T-cell (primary cell): Measurements from ENCODE around the gene CCDC12. TPM values are rescaled to one million over a fixed set of nuclear protein-coding genes. Genes with fewer than 3 reads are reported as not detected.

ENCODE experiments used
- ATAC-seq, 4 experiments: fragments of 200-7000 bp in 3 of 4; fragments of 150-1000 bp in 1 of 4; cut with Tn5 transposase; replicated peaks in 1 of 4; 1 replicate in 3 of 4; 2 replicates in 1 of 4; pipeline ENCODE4 v1.10.0; 2021; ENCODE audit warnings: moderate library complexity in 3 of 4, mild to moderate bottlenecking in 2 of 4, moderate number of reproducible peaks in 1 of 4
- CTCF ChIA-PET, 2 donors: fragments of 300-600 bp; sonication (Branson Sonifier 250); formaldehyde crosslinking; loops; one replicate each; lab custom pipeline; 2022; ENCODE audit warnings: antibody characterized with exemption in 2 of 2; lab: Charles Lee
- POLR2A ChIA-PET, 2 donors: fragments of 300-600 bp; sonication (Branson Sonifier 250); formaldehyde crosslinking; loops; one replicate each; lab custom pipeline; 2022; ENCODE audit warnings: antibody characterized with exemption in 2 of 2; lab: Charles Lee
- DNase-seq, 35 experiments: peaks; one replicate each; pipeline versions ENCODE4 v3.0.0 to v3.0.0-alpha.2; 2013 to 2023
- H3K27ac ChIP-seq: one replicate; pipeline ENCODE4 v1.5.1; 2013; ENCODE audit warnings: low read length
- H3K27me3 ChIP-seq, 2 experiments: replicated peaks in 1 of 2; 1 replicate in 1 of 2; 2 replicates in 1 of 2; pipeline versions ENCODE4 v1.6.1 to v1.7.0; 2013; ENCODE audit warnings: low read length in 1 of 2, mixed read lengths in 1 of 2; ENCODE audit not compliant: control insufficient read depth in 2 of 2, insufficient read depth in 2 of 2; ENCODE audit errors: extremely low read depth in 1 of 2
- H3K36me3 ChIP-seq, 2 donors: 1 replicate in 1 of 2; 2 replicates in 1 of 2; pipeline versions ENCODE4 v1.6.1 to v1.7.0; 2013; ENCODE audit warnings: low read length in 1 of 2; ENCODE audit not compliant: control insufficient read depth in 2 of 2, insufficient read depth in 1 of 2; ENCODE audit errors: extremely low read depth in 1 of 2
- H3K4me1 ChIP-seq, 2 experiments: 1 replicate in 1 of 2; 2 replicates in 1 of 2; pipeline versions ENCODE4 v1.6.1 to v1.7.0; 2013; ENCODE audit warnings: low read length in 2 of 2, mixed read lengths in 1 of 2; ENCODE audit not compliant: insufficient read depth in 2 of 2, control insufficient read depth in 1 of 2; ENCODE audit errors: extremely low read depth in 1 of 2
- H3K4me3 ChIP-seq, 2 donors: 1 replicate in 1 of 2; 2 replicates in 1 of 2; pipeline versions ENCODE4 v1.5.1 to v1.7.0; 2013; ENCODE audit warnings: mild to moderate bottlenecking in 2 of 2, low read length in 1 of 2, moderate library complexity in 1 of 2; ENCODE audit not compliant: control insufficient read depth in 1 of 2; ENCODE audit errors: extremely low read depth in 1 of 2
- H3K9me3 ChIP-seq: 2 replicates; pipeline ENCODE4 v1.7.0; 2013
- H3K27ac Mint-ChIP-seq, 2 donors: one replicate each; pipeline ENCODE4 v1.8.0; 2020 to 2021; ENCODE audit warnings: mild to moderate bottlenecking in 2 of 2, mixed read lengths in 2 of 2
- H3K27me3 Mint-ChIP-seq, 2 donors: one replicate each; pipeline ENCODE4 v1.8.0; 2021 to 2022; ENCODE audit warnings: mixed read lengths in 2 of 2
- H3K36me3 Mint-ChIP-seq: one replicate; pipeline ENCODE4 v1.8.0; 2021; ENCODE audit warnings: mixed read lengths
- H3K4me1 Mint-ChIP-seq, 3 donors: one replicate each; pipeline ENCODE4 v1.8.0; 2020 to 2022; ENCODE audit warnings: mixed read lengths in 3 of 3, mild to moderate bottlenecking in 1 of 3
- H3K4me3 Mint-ChIP-seq, 3 donors: one replicate each; pipeline ENCODE4 v1.8.0; 2020 to 2022; ENCODE audit warnings: mild to moderate bottlenecking in 3 of 3, mixed read lengths in 3 of 3, moderate library complexity in 3 of 3
- H3K9me3 Mint-ChIP-seq, 3 donors: one replicate each; pipeline ENCODE4 v1.8.0; 2020 to 2022; ENCODE audit warnings: mixed read lengths in 3 of 3
- whole genome bisulfite sequencing: methylation state at CpG from one replicate; pipeline ENCODE4 v1.1.5; 2013; ENCODE audit warnings: missing lambda C conversion rate; ENCODE audit not compliant: insufficient coverage; 5-methylcytosine and 5-hydroxymethylcytosine counted together
- total RNA-seq, 35 experiments: library from RNA in 6 of 35; stranded (reverse) in 6 of 35; fragments of 120-200 nt in 1 of 35; gene quantifications; one replicate each; pipeline versions ENCODE4 v1.2.1 to v1.2.4 and lab custom pipeline; 2013 to 2026

The CCDC12 gene
- total RNA-seq, 5 donors from 2014 or later (not counting 1 experiment from before 2014, with no cell fraction given), result 66.5 to 78.4 (median 72.8) TPM

DNA sequence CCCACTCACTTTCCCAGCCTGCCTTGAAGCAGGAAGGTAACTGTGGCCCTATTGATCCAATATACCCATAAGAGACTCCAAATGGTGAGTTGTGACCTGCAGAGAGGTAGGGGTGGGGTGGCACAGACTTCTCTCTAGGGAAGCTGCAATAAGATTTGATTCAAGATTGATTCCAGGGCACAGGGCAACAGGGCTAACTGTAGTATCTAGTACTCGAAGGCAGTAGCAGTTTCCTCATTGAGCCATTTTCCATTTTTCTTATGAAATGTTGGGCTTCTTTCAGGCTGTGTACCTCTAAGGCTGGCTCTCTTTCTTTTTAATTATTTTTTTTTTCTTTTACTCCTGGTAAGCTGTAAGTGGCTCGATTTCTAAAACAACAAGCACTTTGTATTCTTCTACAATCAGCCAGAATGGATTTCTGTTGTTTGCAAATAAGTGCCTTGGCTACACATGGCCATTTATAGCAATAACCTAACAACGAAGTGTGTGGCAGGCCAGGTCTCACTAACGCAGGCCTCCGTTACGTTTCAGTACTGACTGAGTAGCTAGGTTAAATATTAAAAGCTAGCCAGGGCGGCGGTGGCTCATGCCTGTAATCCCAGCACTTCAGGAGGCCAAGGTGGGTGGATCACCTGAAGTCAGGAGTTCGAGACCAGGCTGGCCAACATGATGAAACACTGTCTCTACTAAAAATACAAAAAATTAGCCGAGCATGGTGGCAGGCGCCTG lies 19.3 kb downstream of the CCDC12 start:
- no peaks in the 10 kb centered on the region for H3K27me3 Mint-ChIP-seq
- H3K4me1 Mint-ChIP-seq, result peaks cover 95 to 98% (median 97%) of the 10 kb centered on the region in 3 donors
- POLR2A ChIA-PET, result no interaction called here
- peaks cover 0 to 6% of the 10 kb centered on the region in 2 donors for H3K36me3 ChIP-seq
- no peaks in the 10 kb centered on the region for H3K36me3 Mint-ChIP-seq
- WGBS, result 68% methylated on average over 5 of the region's 11 CpGs
- H3K4me1 ChIP-seq, result peaks cover 48 to 90% of the 10 kb centered on the region in 2 experiments
- H3K4me3 Mint-ChIP-seq, result no peak overlapping the region
- DNase-seq (no peak), ATAC-seq (no peak)
- H3K9me3 ChIP-seq, result no peaks in the 10 kb centered on the region
- peak overlapping the region; percentile 42 for H3K27ac ChIP-seq
- no peak overlapping the region for H3K4me3 ChIP-seq
- H3K27ac Mint-ChIP-seq, result peak overlapping the region; percentile 60 to 68
- no peaks in the 10 kb centered on the region for H3K27me3 ChIP-seq
- CTCF ChIA-PET, result interaction anchor here in 1 of 2 donors (2.4 kb wide), 1 partner anchor 10 kb away, joined by 11 read pairs; no protein-coding TSS in a partner anchor
- no peaks in the 10 kb centered on the region for H3K9me3 Mint-ChIP-seq

DNA sequence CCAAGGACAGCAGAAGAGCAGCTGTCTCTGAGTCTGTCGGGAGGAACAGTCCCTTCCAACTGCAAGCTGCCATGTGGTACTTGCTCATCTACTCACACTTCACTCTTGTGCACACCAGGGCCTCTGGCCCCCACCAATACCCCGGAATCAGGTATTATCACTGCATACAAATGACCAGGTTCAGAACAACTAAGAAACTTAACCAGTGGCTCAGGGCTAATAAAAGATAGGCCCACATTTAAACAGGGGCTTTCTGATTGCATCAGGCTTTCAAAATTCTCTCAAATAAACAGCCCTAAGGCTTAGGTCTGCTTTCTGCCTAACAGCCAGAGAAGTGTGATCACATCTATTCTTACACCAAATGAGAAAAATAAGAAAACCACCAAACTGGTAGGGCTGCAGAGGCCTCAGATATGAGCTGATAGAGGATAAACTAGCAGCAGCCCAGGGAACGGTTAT lies 20.7 kb downstream of the CCDC12 start:
- Mint-ChIP-seq H3K9me3 (no peaks in the 10 kb centered on the region), H3K36me3 (no peaks in the 10 kb centered on the region), H3K4me1 (peaks cover 93 to 96% (median 93%) of the 10 kb centered on the region in 3 donors), H3K27me3 (no peaks in the 10 kb centered on the region), H3K4me3 (peak overlapping the region in 1 of 3 donors; percentile 77), H3K27ac (peak overlapping the region; percentile 71 to 80)
- POLR2A ChIA-PET, result interaction anchor here in 1 of 2 donors (0.6 kb wide), 1 partner anchor 1385 kb away, joined by 3 read pairs; no protein-coding TSS in a partner anchor
- DNase-seq (peak in 1 of 35 experiments; percentile 29), ATAC-seq (peak; percentile 14 to 29 (median 23))
- CTCF ChIA-PET, result no interaction called here
- Histone ChIP-seq H3K4me3 (no peak overlapping the region), H3K27me3 (no peaks in the 10 kb centered on the region), H3K4me1 (peaks cover 39 to 92% of the 10 kb centered on the region in 2 experiments), H3K27ac (peak overlapping the region; percentile 61), H3K36me3 (peaks cover 0 to 6% of the 10 kb centered on the region in 2 donors), H3K9me3 (no peaks in the 10 kb centered on the region)
- WGBS, result 33% methylated on average over 1 of the region's 3 CpGs

DNA sequence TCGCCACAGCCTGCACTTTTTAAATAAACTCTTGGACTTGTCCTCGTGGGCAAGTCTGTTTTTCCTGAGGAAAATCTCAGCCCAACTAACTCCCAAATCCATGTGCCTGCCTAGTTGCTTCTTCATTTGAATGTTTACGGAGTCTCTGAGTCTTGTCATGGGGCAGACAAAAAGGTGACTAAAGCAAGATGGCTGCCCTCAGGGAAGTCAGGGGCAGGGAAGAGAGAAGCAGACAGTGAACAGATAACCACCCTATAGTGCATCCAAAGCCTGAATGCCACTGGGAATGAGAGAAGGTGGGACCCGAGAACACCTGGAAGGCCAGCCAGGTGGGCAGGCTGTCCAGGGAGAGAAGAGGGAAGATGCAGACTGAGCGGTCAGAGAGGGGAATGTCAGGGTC lies 21.4 kb downstream of the CCDC12 start:
- Histone ChIP-seq H3K9me3 (no peaks in the 10 kb centered on the region), H3K4me3 (no peak overlapping the region), H3K27ac (peak overlapping the region; percentile 61), H3K27me3 (no peaks in the 10 kb centered on the region), H3K4me1 (peaks cover 36 to 92% of the 10 kb centered on the region in 2 experiments), H3K36me3 (peaks cover 0 to 5% of the 10 kb centered on the region in 2 donors)
- CTCF ChIA-PET, result no interaction called here
- DNase-seq (no peak), ATAC-seq (no peak)
- peak overlapping the region in 2 of 3 donors; percentile 40 to 77 for H3K4me3 Mint-ChIP-seq
- POLR2A ChIA-PET, result no interaction called here
- peak overlapping the region; percentile 71 to 80 for H3K27ac Mint-ChIP-seq
- no peaks in the 10 kb centered on the region for H3K27me3 Mint-ChIP-seq
- H3K4me1 Mint-ChIP-seq, result peaks cover 92 to 96% (median 93%) of the 10 kb centered on the region in 3 donors
- no peaks in the 10 kb centered on the region for H3K9me3 Mint-ChIP-seq
- no peaks in the 10 kb centered on the region for H3K36me3 Mint-ChIP-seq
- WGBS, result 100% methylated on average over 3 of the region's 5 CpGs

DNA sequence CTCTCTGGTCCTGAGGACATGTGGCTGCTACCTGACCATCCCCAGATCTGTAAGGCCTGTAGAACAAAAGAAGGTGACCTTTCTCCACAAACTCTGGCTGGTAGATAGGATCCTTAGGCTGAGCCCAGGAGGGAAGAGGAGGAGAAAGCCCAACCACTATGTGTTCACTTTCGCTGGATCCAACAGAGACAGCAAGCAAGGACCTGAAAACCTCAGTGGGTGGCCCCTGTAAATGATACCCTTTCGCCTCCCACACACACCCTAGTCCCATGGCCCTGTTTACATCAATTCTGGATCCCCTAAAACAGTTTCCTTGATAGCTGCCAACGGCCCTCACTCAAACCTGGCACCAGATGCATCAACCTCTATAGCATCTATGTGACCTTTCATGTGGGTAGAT lies 22.4 kb downstream of the CCDC12 start:
- CTCF ChIA-PET, result no interaction called here
- 14% methylated on average over 1 of the region's 3 CpGs for WGBS
- no peaks in the 10 kb centered on the region for H3K9me3 Mint-ChIP-seq
- POLR2A ChIA-PET, result interaction anchor here in 1 of 2 donors (0.6 kb wide), 1 partner anchor 15 kb away, joined by 3 read pairs; no protein-coding TSS in a partner anchor
- H3K27ac Mint-ChIP-seq, result peak overlapping the region; percentile 71 to 80
- peak overlapping the region; percentile 53 for H3K27ac ChIP-seq
- no peaks in the 10 kb centered on the region for H3K27me3 Mint-ChIP-seq
- H3K9me3 ChIP-seq, result no peaks in the 10 kb centered on the region
- H3K4me1 Mint-ChIP-seq, result peaks cover 90 to 96% (median 92%) of the 10 kb centered on the region in 3 donors
- DNase-seq, result no peak
- peaks cover 0 to 3% of the 10 kb centered on the region in 2 donors for H3K36me3 ChIP-seq
- H3K4me1 ChIP-seq, result peaks cover 34 to 92% of the 10 kb centered on the region in 2 experiments
- ATAC-seq, result no peak
- H3K4me3 Mint-ChIP-seq, result peak overlapping the region; percentile 21 to 77 (median 56)
- no peaks in the 10 kb centered on the region for H3K27me3 ChIP-seq
- H3K4me3 ChIP-seq, result no peak overlapping the region
- no peaks in the 10 kb centered on the region for H3K36me3 Mint-ChIP-seq

DNA sequence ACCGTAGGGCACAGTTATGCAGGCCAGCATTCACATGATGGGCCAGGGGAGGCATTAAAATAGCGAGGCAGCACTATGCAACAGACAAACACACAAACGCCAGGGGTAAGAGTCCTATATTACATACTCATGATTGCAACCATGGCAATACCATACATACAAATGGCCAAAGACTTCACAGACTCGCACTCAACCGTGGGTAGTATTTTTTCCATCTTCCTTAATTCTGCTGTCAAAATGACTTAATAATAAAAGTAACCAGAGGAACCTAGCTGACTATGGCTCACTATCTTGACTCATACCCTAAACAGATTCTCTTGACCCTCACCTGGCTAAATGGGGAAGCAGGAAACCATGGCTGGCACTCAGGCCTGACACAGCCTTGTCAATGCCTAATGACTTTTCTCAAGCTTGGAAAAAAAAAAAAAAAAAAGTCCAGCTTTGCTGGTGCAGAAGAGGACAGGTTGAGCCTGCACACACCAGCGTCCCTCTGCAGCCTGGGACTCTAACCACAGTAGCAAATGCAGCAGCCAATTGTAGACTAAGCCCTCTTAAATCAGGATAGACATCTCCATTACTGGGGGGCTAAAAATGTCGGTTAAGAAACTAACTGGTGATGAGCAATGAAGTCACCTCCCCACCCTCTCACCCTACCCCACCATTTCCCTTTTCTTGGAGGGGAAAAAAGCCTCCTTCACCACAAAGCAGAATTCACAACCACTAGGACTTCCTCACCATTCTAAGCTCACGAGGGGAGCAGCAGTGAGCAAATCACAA lies 23.1 kb downstream of the CCDC12 start:
- ATAC-seq, result peak; percentile 43 to 61 (median 58)
- H3K27me3 ChIP-seq, result no peaks in the 10 kb centered on the region
- Mint-ChIP-seq H3K27me3 (no peaks in the 10 kb centered on the region), H3K4me3 (peak overlapping the region; percentile 10 to 77 (median 34)), H3K27ac (peak overlapping the region; percentile 71 to 80), H3K4me1 (peaks cover 90 to 96% (median 92%) of the 10 kb centered on the region in 3 donors), H3K9me3 (no peaks in the 10 kb centered on the region), H3K36me3 (peaks cover 4% of the 10 kb centered on the region)
- peak overlapping the region; percentile 53 for H3K27ac ChIP-seq
- POLR2A ChIA-PET, result interaction anchor here in 1 of 2 donors (0.6 kb wide), 1 partner anchor 14 kb away, joined by 3 read pairs; no protein-coding TSS in a partner anchor
- 55% methylated on average over 4 of the region's 8 CpGs for WGBS
- H3K36me3 ChIP-seq, result no peaks in the 10 kb centered on the region
- DNase-seq, result peak in 1 of 35 experiments; percentile 46
- no peak overlapping the region for H3K4me3 ChIP-seq
- H3K4me1 ChIP-seq, result peaks cover 34 to 92% of the 10 kb centered on the region in 2 experiments
- CTCF ChIA-PET, result interaction anchor here in 1 of 2 donors (0.6 kb wide), 1 partner anchor 35 kb away, joined by 3 read pairs; no protein-coding TSS in a partner anchor
- no peaks in the 10 kb centered on the region for H3K9me3 ChIP-seq

DNA sequence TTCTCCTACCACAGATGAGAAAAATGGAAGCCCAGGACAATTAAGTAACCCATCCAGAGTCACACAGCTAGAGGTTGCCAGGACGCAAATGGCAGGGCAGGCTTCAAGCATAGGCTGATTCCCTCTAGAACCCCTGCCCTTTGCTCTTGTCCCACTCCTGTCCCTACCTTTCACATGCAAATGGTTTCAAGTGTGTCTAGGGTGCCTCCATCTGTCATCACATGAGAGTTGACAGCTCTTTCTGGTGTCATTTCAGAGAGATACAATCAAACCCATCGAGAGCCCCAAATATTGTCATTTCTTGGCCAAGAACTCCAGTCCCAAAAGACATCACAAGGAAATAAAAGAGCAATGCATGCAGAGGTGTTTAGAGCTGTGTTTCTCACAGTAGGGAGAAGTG lies 23.7 kb downstream of the CCDC12 start:
- Histone ChIP-seq H3K9me3 (no peaks in the 10 kb centered on the region), H3K27ac (peak overlapping the region; percentile 5), H3K4me1 (peaks cover 39 to 94% of the 10 kb centered on the region in 2 experiments), H3K36me3 (no peaks in the 10 kb centered on the region), H3K27me3 (no peaks in the 10 kb centered on the region), H3K4me3 (no peak overlapping the region)
- Mint-ChIP-seq H3K36me3 (peaks cover 4% of the 10 kb centered on the region), H3K27me3 (no peaks in the 10 kb centered on the region), H3K9me3 (no peaks in the 10 kb centered on the region), H3K4me3 (peak overlapping the region in 1 of 3 donors; percentile 77), H3K27ac (peak overlapping the region; percentile 11 to 80), H3K4me1 (peaks cover 90 to 96% (median 92%) of the 10 kb centered on the region in 3 donors)
- ATAC-seq, result no peak
- POLR2A ChIA-PET, result no interaction called here
- no peak for DNase-seq
- whole genome bisulfite sequencing, result 100% methylated on average over 1 of the region's 2 CpGs
- CTCF ChIA-PET, result interaction anchor here in 1 of 2 donors (0.6 kb wide), 1 partner anchor 36 kb away, joined by 3 read pairs; no protein-coding TSS in a partner anchor
